Esophagus muscularis mucosa (tissue), 4 donors: ENCODE measurements around the gene TEX29. TPM values are rescaled to one million over a fixed set of nuclear protein-coding genes. Genes with fewer than 3 reads are reported as not detected.

Source experiments
- DNase-seq: peaks from one replicate; pipeline ENCODE4 v3.0.0-alpha.2; 2017; ENCODE audit errors: extremely low spot score
- H3K27ac ChIP-seq, 4 donors: fragments of 200-600 bp; sonication (generic); replicated peaks in 1 of 4; 1 replicate in 3 of 4; 2 replicates in 1 of 4; pipeline ENCODE4 v1.5.1; 2016 to 2019; ENCODE audit warnings: mild to moderate bottlenecking in 1 of 4
- H3K27me3 ChIP-seq, 4 donors: fragments of 200-600 bp; sonication (generic); one replicate each; pipeline versions ENCODE4 v1.5.1 to v1.6.0; 2016 to 2019
- H3K36me3 ChIP-seq, 4 donors: fragments of 200-600 bp; sonication (generic); one replicate each; pipeline ENCODE4 v1.5.1; 2016 to 2019
- H3K4me1 ChIP-seq, 4 donors: fragments of 200-600 bp; sonication (generic); one replicate each; pipeline ENCODE4 v1.5.1; 2016 to 2019
- H3K4me3 ChIP-seq, 4 donors: fragments of 200-600 bp; sonication (generic); 1 replicate in 2 of 4; 2 replicates in 2 of 4; pipeline ENCODE4 v1.5.1; 2016 to 2019; ENCODE audit warnings: mild to moderate bottlenecking in 4 of 4, moderate library complexity in 1 of 4
- H3K9me3 ChIP-seq, 4 donors: fragments of 200-600 bp; sonication (generic); 1 replicate in 3 of 4; 2 replicates in 1 of 4; pipeline ENCODE4 v1.5.1; 2016 to 2019
- EP300 ChIP-seq: sonication (generic); formaldehyde crosslinking; IDR thresholded peaks from one replicate; pipeline ENCODE4 v1.6.1; 2017; ENCODE audit warnings: antibody characterized with exemption
- POLR2A ChIP-seq: fragments of 450-650 bp; IDR thresholded peaks from one replicate; pipeline ENCODE4 v1.6.1; 2017; ENCODE audit warnings: antibody characterized with exemption, moderate library complexity, mild to moderate bottlenecking, low read depth
- POLR2AphosphoS5 ChIP-seq, 2 donors: sonication (generic); formaldehyde crosslinking; IDR thresholded peaks; one replicate each; pipeline ENCODE4 v1.6.1; 2017; ENCODE audit warnings: antibody characterized with exemption in 2 of 2
- WGBS: methylation state at CpG from one replicate; pipeline ENCODE4 v1.1.5; 2018; 5-methylcytosine and 5-hydroxymethylcytosine counted together
- intact Hi-C: fragments of 100-400 bp; cut with DNase I; formaldehyde crosslinking; loops from one replicate; pipeline ENCODE4 v1.15.1; 2023
- total RNA-seq, 4 donors: library from RNA; depleted of rRNA; stranded (reverse); fragments of >200 nt; gene quantifications; one replicate each; pipeline versions ENCODE4 v1.1.0 to v1.2.1, GENCODE V29; 2016
- TF ChIP-seq, protein P1 (sequence below), 3 experiments: fragments of 200-600 bp in 2 of 3; fragments of 450-650 bp in 1 of 3; sonication (generic) in 2 of 3; IDR thresholded peaks; one replicate each; pipeline ENCODE4 v1.5.1; 2017 to 2019; ENCODE audit warnings: antibody characterized with exemption in 3 of 3, mild to moderate bottlenecking in 2 of 3, moderate library complexity in 1 of 3

The TEX29 gene
- total RNA-seq, 4 donors from 2014 or later = 0.83 to 0.99 TPM; not detected in 2

DNA sequence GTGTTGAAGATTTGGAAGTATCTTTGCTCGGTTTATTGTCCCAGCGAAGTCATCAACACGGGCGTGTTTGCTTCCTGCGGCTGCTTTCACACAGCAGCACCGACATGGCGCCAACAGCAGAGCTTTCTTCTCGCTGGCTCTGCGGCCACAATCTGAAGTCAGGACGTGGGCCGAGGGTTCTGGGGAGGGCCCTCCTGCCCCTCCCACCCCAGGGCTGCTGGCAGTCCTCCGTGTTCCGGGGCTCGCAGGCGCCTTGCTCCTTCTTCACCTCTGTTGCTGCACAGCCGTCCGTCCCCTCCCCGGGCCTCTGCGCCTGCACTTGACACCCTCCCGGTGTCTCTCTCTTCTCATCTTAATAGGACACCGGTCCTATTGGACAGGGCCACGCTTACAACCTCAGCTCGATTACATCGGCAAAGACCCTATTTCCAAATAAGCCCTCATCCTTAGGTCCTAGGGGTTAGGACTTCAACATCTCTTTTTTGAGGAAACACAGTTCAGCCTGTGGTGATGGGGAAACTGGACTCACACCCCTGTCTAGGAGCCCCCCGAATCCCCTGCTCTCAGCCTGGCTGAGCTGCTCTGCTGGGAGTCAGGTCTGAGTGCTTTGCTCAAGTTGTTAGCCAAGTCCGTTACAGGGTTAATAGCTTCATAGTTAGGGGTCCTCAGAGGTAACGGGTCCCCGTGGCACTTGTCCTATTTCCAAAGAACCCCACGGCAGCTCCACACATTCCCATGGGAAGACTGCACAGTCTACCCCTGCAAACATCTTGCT, 2.7 kb upstream of the TEX29 start:
- intact Hi-C loops = no loop called here
- H3K9me3 ChIP-seq = peaks cover 0 to 2% (median under 1%) of the 10 kb centered on the region in 4 donors
- no peaks in the 10 kb centered on the region for H3K4me1 ChIP-seq
- WGBS = 86% methylated on average over 27 of the region's 29 CpGs
- DNase-seq = no peak
- no peak overlapping the region for H3K4me3 ChIP-seq
- TF ChIP-seq, protein P1, sequence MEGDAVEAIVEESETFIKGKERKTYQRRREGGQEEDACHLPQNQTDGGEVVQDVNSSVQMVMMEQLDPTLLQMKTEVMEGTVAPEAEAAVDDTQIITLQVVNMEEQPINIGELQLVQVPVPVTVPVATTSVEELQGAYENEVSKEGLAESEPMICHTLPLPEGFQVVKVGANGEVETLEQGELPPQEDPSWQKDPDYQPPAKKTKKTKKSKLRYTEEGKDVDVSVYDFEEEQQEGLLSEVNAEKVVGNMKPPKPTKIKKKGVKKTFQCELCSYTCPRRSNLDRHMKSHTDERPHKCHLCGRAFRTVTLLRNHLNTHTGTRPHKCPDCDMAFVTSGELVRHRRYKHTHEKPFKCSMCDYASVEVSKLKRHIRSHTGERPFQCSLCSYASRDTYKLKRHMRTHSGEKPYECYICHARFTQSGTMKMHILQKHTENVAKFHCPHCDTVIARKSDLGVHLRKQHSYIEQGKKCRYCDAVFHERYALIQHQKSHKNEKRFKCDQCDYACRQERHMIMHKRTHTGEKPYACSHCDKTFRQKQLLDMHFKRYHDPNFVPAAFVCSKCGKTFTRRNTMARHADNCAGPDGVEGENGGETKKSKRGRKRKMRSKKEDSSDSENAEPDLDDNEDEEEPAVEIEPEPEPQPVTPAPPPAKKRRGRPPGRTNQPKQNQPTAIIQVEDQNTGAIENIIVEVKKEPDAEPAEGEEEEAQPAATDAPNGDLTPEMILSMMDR (IDR thresholded peaks at IDR 0.05) = no peak
- no peak for TF ChIP-seq POLR2A
- TF ChIP-seq POLR2AphosphoS5 (IDR thresholded peaks at IDR 0.05) = no peak
- no peak for TF ChIP-seq EP300
- peaks cover 0 to 6% (median 0%) of the 10 kb centered on the region in 4 donors for H3K27me3 ChIP-seq
- no peak overlapping the region for H3K27ac ChIP-seq
- peaks cover 0 to 23% (median 15%) of the 10 kb centered on the region in 4 donors for H3K36me3 ChIP-seq

DNA sequence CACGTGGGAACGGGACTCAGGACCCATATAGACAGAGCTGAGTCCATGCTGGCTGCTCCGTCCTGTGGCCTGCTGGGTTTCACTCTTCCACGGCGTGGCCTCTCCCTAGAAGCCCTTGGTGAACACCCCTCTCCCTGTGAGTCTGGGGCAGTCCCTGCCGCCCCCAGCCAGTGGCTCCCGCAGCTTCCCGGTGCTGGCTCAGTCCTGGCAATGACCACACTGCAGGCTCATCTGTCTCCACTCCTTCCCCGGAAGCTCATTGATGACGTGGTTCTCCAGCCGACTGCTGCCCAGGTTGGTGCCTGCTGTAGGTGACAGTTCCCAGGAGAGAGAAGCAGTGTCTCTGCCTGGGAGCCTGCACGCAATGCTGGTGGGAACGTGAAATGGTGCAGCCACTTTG, 2.1 kb upstream of the TEX29 start:
- H3K27ac ChIP-seq = no peak overlapping the region
- H3K4me1 ChIP-seq = no peaks in the 10 kb centered on the region
- intact Hi-C loops = no loop called here
- DNase-seq = no peak
- no peak for TF ChIP-seq POLR2A
- TF ChIP-seq EP300 = no peak
- TF ChIP-seq, protein P1 (IDR thresholded peaks at IDR 0.05) = no peak
- no peak for TF ChIP-seq POLR2AphosphoS5 (IDR thresholded peaks at IDR 0.05)
- H3K9me3 ChIP-seq = no peaks in the 10 kb centered on the region
- WGBS = 76% methylated on average over 9 of the region's 13 CpGs
- peaks cover 0 to 6% (median 0%) of the 10 kb centered on the region in 4 donors for H3K27me3 ChIP-seq
- H3K36me3 ChIP-seq = peaks cover 0 to 20% (median 12%) of the 10 kb centered on the region in 4 donors
- H3K4me3 ChIP-seq = no peak overlapping the region

GRCh38 chr13:111319521-111319920, 921 bp upstream of the TEX29 start:
- no peaks in the 10 kb centered on the region for H3K4me1 ChIP-seq
- peaks cover 0 to 20% (median 12%) of the 10 kb centered on the region in 4 donors for H3K36me3 ChIP-seq
- 94% methylated on average over 12 of the region's 12 CpGs for WGBS
- no peak overlapping the region for H3K4me3 ChIP-seq
- TF ChIP-seq POLR2AphosphoS5 (IDR thresholded peaks at IDR 0.05) (no peak), EP300 (no peak), POLR2A (no peak)
- TF ChIP-seq, protein P1 (IDR thresholded peaks at IDR 0.05) = no peak
- H3K27me3 ChIP-seq = peaks cover 0 to 10% (median 0%) of the 10 kb centered on the region in 4 donors
- intact Hi-C loops = no loop called here
- no peak for DNase-seq
- H3K27ac ChIP-seq = no peak overlapping the region
- H3K9me3 ChIP-seq = no peaks in the 10 kb centered on the region

DNA sequence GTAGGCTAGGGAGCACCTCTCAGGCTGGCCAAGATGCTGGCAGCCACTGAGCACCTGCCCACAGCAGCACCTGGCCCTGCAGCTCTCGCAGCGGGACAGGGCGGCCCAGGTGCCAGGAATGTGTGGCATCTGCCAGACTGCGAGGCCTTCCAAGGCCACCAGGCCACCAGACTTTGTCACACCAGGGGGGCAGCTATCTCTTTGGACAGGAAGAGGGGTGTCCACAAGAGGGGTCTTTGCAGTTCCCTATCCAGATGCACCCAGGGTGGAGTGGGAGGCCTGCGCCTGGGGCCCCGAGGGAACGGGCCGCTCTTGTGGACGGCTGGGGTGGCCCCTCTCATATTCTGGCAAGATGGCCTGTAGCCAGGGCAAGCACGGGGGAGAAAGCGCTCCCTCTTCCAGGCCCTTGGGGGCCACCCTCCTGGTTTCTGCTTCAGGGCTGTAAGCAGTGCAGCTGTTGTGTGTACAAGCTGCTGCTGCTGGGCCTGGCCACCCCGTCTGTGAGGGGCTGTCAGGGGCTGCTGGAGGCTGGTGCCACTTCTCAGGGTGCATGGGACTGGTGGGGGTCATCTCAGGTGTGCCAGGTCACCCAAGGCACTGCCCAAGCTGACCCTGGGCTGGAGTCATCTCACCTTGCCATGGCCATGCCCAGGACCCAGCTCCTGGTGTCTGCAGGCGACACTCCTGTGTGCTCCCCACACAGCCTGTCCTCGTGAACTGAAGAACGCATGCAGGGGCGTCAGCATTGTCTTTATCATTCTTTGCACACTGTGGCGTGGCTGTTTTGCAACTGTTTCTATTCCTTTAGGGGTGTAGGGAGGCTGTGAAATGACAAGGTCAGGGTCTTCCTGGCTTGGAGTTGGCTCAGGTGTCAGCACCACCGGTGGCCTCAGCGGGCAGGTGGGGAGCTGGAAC, 1.8 kb downstream of the TEX29 start:
- Histone ChIP-seq H3K27ac (no peak overlapping the region), H3K27me3 (peaks cover 0 to 10% (median 0%) of the 10 kb centered on the region in 4 donors), H3K36me3 (peaks cover 0 to 4% (median 2%) of the 10 kb centered on the region in 4 donors), H3K9me3 (no peaks in the 10 kb centered on the region), H3K4me1 (no peaks in the 10 kb centered on the region), H3K4me3 (no peak overlapping the region)
- DNase-seq = no peak
- intact Hi-C loops = no loop called here
- TF ChIP-seq EP300 = no peak
- no peak for TF ChIP-seq POLR2AphosphoS5 (IDR thresholded peaks at IDR 0.05)
- TF ChIP-seq, protein P1 (IDR thresholded peaks at IDR 0.05) = no peak
- no peak for TF ChIP-seq POLR2A
- 95% methylated on average over 10 of the region's 19 CpGs for WGBS
